Urothelium cell line (cell line): ENCODE measurements around the gene WDFY4.

Experiments used
- DNase-seq: peaks from one replicate; pipeline ENCODE4 v3.0.0; 2011; ENCODE audit warnings: low spot score, mixed read lengths
- FAIRE-seq: peaks from 2 replicates; lab custom pipeline; 2011; peaks lifted over from hg19 to GRCh38; lab: Jason Lieb, UNC

The WDFY4 gene

GRCh38 chr10:48683868-48684267 is 805 bp upstream of the WDFY4 start:
- FAIRE-seq (peak; percentile 53), DNase-seq (no peak)

- DNase-seq (no peak), FAIRE-seq (no peak)
Observed at GRCh38 chr10:48684463-48684791, 246 bp upstream of the WDFY4 start.

- FAIRE-seq (no peak), DNase-seq (no peak)
Observed at GRCh38 chr10:48685731-48686130, 1.1 kb downstream of the WDFY4 start.

- FAIRE-seq, result no peak
- no peak for DNase-seq
Observed at GRCh38 chr10:48690791-48691660, 6.4 kb downstream of the WDFY4 start.

DNA sequence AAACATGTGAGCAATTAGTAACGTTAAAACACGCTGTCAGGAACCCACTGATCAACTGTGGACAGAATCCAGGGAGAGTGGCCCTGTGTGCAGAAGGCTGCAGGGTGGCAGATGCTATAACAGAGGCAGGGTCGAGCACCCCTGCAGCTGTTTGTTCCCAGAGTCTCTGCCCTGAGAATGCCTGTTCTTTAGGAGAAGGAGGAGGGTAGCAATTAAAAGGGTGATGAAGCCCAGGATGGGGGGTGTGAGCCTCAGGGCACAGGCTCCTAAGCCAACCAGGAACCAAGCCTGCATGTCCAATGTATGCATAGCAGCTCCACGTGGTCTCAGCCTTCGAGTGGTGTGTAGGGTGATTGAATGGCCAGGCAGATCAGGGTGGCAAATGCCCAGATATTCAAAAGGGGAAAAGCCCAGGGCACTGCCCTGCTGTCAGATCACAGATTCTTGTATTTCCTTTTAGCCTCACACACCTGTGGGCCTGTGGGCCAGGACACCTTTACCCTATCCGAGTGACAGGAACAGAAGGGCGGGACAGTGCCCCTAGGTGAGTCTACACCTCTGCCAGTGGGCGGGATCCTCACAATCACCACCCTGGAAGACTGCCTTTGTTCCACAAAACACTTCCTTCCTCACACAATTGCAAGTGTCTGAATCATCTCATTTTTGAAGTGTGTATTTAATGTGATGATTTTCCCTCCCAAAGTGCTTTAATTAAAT is 7.3 kb downstream of the WDFY4 start:
- no peak for FAIRE-seq
- no peak for DNase-seq

- no peak for FAIRE-seq
Observed at GRCh38 chr10:48692748-48693147, 8.1 kb downstream of the WDFY4 start.

DNA sequence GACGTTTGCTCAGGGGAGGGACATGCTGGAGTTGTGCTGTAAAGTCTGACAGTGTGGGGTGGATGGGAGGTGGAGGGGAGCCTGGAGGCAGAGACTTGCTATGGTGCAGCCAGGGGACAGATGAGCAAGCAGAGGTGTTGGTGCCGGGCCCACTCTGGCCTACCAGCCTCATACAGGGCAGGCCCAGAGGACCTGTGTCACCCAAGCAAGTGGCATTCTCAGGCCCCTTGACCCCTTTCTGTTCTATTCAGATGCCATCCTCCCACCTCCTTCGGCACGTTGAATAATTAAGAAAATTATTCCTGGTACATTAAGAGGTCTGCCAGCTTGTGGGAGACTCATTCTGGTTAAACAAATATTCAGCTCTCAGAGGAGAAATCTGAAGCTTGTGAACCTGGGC is 8.5 kb downstream of the WDFY4 start:
- DNase-seq (no peak), FAIRE-seq (no peak)

More at GRCh38 chr10:48692748-48693147, 8.1 kb downstream of the WDFY4 start:
- no peak for DNase-seq

DNA sequence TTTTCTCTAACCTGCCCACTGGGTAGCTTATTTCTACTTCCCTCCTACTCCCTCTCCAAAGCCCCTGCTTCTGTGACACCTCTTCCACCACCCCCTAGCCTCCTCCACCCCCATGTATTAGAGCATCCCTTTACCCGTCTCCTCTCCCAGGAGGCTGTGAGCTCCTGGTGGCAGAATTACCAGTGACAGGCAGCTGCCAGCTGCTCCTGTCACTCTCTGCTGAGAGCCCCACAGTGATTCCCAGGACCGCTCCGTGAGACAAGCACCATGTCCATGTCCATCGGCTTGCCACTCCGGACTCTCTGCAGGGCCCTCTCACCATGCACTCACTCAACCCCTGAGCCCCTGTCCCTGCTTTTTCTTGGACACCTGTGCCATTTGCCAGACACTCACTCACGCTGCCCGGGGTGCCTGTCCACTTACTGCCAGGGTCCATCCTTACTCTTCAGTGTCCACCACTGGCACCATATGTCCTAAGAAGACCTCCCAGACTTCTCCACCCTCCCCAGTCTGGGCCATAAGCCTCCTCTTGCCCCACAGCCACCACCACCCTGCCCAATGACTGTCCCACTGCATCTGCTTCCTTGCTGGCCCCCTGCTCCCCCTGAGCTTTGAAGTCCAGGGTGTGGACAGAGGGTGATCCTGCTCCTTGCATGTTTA is 9.8 kb downstream of the WDFY4 start:
- no peak for FAIRE-seq
- DNase-seq, result no peak

DNA sequence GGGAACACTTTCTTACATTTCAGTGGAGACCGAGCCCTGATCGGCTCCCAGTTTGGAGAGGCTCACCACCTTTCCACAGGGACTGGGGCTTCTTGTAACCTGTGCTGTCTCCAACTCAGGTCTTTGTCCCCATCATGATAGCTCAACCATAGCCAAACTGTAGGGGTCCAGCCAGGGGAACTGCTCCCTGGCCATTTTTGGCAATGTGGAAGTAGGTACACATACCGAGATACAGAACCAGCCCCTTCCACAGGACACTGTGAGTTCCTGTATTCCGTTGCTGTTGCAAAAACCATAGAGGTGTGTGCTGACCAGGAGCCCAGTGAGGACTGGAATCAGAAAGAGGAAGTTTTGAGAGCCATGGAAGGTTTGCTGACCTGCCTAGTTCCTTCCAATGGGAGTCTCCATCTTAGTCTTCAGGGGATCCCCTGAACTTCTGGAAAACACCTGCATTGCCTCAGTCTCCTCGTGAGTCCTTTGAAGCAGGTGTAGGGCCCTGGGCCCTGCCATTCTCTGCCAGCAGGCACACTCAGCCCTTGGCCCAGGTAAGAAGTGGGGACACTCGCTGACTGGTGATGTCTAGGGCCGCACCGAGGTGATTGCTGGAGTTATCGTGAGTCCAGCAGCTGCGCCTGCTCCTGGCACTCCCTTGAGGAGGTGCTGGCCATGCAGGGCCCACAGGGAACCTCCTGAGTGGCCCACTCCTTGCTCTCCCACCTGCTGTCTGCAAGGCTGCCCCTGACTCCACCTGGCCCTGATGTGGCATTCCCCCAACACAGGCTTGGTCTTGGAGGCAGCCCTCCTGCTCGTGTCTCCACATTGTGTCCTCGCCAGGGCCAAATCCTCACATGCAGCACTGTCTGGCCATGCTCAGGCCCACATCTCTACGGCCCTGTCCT is 11.2 kb downstream of the WDFY4 start:
- no peak for FAIRE-seq
- no peak for DNase-seq

- FAIRE-seq (no peak), DNase-seq (no peak)
Observed at GRCh38 chr10:48696535-48696873, 11.8 kb downstream of the WDFY4 start.

GRCh38 chr10:48697091-48697490 is 12.4 kb downstream of the WDFY4 start:
- FAIRE-seq, result no peak

DNA sequence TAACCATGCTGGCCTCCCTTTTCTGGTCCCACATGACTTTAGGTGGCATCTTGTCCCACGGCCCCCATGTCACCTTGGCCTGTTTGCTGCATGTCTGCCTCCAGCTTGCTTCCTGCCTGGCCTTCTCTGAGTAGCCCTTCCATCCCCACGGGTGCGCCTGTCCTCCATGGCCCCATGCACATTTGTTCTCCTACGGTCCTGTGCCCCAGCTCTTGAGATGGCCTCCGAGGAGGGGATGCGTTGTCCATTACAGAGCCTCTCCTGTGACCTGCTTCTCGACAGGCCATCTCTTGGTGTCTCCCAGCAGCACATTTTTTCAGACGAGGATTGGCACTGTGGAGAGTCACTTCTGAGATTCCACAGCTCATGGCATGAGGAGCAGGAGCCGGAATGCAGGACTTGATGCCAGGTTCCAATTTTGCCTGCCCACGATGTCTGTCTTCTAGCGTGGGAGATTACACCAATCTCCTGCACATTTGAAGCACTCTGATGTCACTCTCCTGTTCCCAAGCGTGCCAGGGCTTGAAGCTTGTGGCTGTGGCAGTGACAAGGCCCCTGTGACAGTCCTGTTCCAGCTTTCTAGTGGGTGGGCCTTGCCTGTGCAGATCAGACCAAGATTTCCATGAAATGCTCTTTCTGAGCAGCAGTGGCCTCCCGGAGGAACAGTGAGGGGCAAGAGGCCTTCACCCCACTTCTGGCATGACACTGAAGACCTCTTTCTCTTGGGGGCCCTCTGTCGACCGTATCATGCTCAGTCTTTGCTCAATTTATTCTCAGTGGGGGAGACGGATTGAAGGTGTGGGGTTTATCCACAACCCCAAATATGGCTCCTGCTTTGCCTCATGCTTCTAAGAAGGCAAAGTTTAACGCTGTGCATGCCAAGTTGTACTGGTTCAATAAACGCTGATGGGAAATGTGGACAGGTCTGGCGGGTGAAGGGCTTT is 13.4 kb downstream of the WDFY4 start:
- FAIRE-seq (no peak), DNase-seq (no peak)

More at GRCh38 chr10:48697091-48697490, 12.4 kb downstream of the WDFY4 start:
- no peak for DNase-seq

GRCh38 chr10:48699011-48699627 is 14.4 kb downstream of the WDFY4 start:
- DNase-seq (no peak), FAIRE-seq (no peak)

- no peak for FAIRE-seq
- DNase-seq, result no peak
Observed at GRCh38 chr10:48700071-48700470, 15.4 kb downstream of the WDFY4 start.

- FAIRE-seq, result no peak
- DNase-seq, result no peak
Observed at GRCh38 chr10:48700493-48700892, 15.8 kb downstream of the WDFY4 start.

GRCh38 chr10:48701139-48701901 is 16.6 kb downstream of the WDFY4 start:
- no peak for DNase-seq
- FAIRE-seq, result no peak

- no peak for DNase-seq
- FAIRE-seq, result no peak
Observed at GRCh38 chr10:48701941-48702340, 17.3 kb downstream of the WDFY4 start.

GRCh38 chr10:48703531-48704122 is 19.0 kb downstream of the WDFY4 start:
- no peak for FAIRE-seq
- no peak for DNase-seq
